ENCODE results near the gene GSTM2. TPM values are rescaled to one million over a fixed set of nuclear protein-coding genes. Genes with fewer than 3 reads are reported as not detected.

GSTM2 gene
- total and polyA plus RNA-seq, 2 donors (not counting 3 experiments of a cell fraction or from before 2014, with no cell fraction given), result 21.5 to 23.6 TPM

- TF ChIP-seq FOS (IDR thresholded peaks at IDR 0.05; ENCODE audit: borderline replicate concordance, insufficient read depth, low read length), result no peak
- TF ChIP-seq CTCF (IDR thresholded peaks at IDR 0.05; ENCODE audit: extremely low read depth in 1 of 2, insufficient read depth in 1 of 2, low read depth in 1 of 2, low read length in 2 of 2), result no peak
- no peak for TF ChIP-seq JUN (IDR thresholded peaks at IDR 0.05; ENCODE audit: borderline replicate concordance, insufficient read depth, insufficient read length, low read depth)
- TF ChIP-seq EZH2 (IDR thresholded peaks at IDR 0.05; ENCODE audit: borderline replicate concordance, low read depth, low read length, severe bottlenecking), result no peak
- TF ChIP-seq MAX (IDR thresholded peaks at IDR 0.05; ENCODE audit: insufficient read depth, insufficient read length), result no peak
- TF ChIP-seq GATA2 (IDR thresholded peaks at IDR 0.05; ENCODE audit: insufficient read depth, insufficient read length, low read depth, low read length), result no peak
- no peak for TF ChIP-seq MYC (IDR thresholded peaks at IDR 0.05; ENCODE audit: low read depth, low read length)
- no peak for TF ChIP-seq POLR2A (IDR thresholded peaks at IDR 0.05; ENCODE audit: low read depth, low read length)
- TF ChIP-seq POLR2AphosphoS5 (IDR thresholded peaks at IDR 0.05; ENCODE audit: insufficient read depth, low read depth, low read length), result no peak
- POLR2A ChIA-PET, result interaction anchor here (0.6 to 1.0 kb wide), 3 partner anchors 52 to 135 kb away, joined by 3 to 5 read pairs (median 5); no protein-coding TSS in a partner anchor
- no peaks in the 10 kb centered on the region for H3K4me1 ChIP-seq (ENCODE audit: control insufficient read depth, extremely low read depth, insufficient read depth, low read length)
- H2AFZ ChIP-seq (ENCODE audit: low read depth, low read length), result no peak within 1 kb of the TSS
- DNase-seq (ENCODE audit: low read depth, low spot score) (no peak), FAIRE-seq (no peak)
- CTCF ChIA-PET, result interaction anchor here (0.6 to 3.2 kb wide), 16 partner anchors 24 to 296 kb away, joined by 3 to 45 read pairs (median 4); partner anchors contain the start of genes AHCYL1, GNAI3 and GSTM4
- H3K9me3 ChIP-seq (replicated peaks; ENCODE audit: control insufficient read depth, insufficient read depth, low read length), result no peaks in the 10 kb centered on the region
- no peaks in the 10 kb centered on the region for H3K27me3 ChIP-seq (ENCODE audit: control insufficient read depth in 2 of 2, insufficient read depth in 2 of 2, low read length in 2 of 2)
- H3K79me2 ChIP-seq (ENCODE audit: control insufficient read depth, insufficient read depth, low read length), result no peaks in the 10 kb centered on the region
- no TSS peak for BruUV-seq (replicated peaks)
- H3K9ac ChIP-seq (replicated peaks; ENCODE audit: extremely low read depth, insufficient read depth, low read length), result no peak within 1 kb of the TSS
- no peak within 1 kb of the TSS for H3K4me3 ChIP-seq (replicated peaks in 1 of 3; ENCODE audit: insufficient read depth in 1 of 3, low read depth in 1 of 3, low read length in 3 of 3)
- H4K20me1 ChIP-seq (replicated peaks; ENCODE audit: control insufficient read depth, extremely low read depth, insufficient read depth, low read length), result no peaks in the 10 kb centered on the region
- no peaks in the 10 kb centered on the region for H3K36me3 ChIP-seq (ENCODE audit: control insufficient read depth in 2 of 2, extremely low read depth in 1 of 2, insufficient read depth in 2 of 2, low read length in 2 of 2)
- H3K4me2 ChIP-seq (ENCODE audit: insufficient read depth, low read length), result no peak within 1 kb of the TSS
- dilution Hi-C loops (cut with MboI; ENCODE audit: extremely low pct_ligation_motif_present, low sequenced_read_pairs), result no loop called here
- intact Hi-C loops (cut with micrococcal nuclease), result no loop called here
- no peak within 1 kb of the TSS for H3K27ac ChIP-seq (ENCODE audit: insufficient read depth, low read depth, low read length)
- no peaks in the 10 kb centered on the region for H3K9me1 ChIP-seq (replicated peaks; ENCODE audit: control insufficient read depth, extremely low read depth, insufficient read depth, low read length)
Measured at GRCh38 chr1:109687641-109688499, 20.0 kb downstream of the GSTM2 start, which contains the start of gene GSTM1. Gene GSTM1 (plus strand): TSS chr1:109687817. CDS start chr1:109687874, 57 bp downstream.
